ENCODE results near the gene MPP7.
"Not testable (repeated sequence)": the region's sequence is repeated elsewhere in the genome, so short reads cannot be mapped to it uniquely, and the experiment has no call there.

Gene MPP7

DNA sequence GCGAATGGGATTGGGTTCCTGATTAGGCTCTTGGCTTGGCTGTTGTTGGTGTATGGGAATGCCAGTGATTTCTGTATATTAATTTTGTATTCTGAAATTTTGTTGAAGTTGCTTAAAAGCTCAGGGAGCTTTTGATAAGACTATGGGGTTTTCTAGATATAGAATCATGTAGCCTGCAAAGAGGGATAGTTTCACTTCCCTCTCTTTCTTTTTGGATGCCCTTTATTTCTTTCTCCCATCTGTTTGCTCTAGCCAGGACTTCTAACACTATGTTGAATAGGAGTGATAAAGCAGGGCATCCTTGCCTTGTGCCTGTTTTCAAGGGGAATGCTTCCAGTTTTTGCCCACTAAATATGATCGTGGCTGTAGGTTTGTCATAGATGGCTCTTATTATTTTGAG, 40.4 kb upstream of the MPP7 start:
- no peaks in the 10 kb centered on the region for H3K9me3 ChIP-seq (ENCODE audit: insufficient read depth, low read length)
- no peaks in the 10 kb centered on the region for H3K27me3 ChIP-seq (ENCODE audit: low read length)
- no peaks in the 10 kb centered on the region for H3K9me2 ChIP-seq (replicated peaks; ENCODE audit: insufficient read depth, low read length)
- H3K4me3 ChIP-seq (ENCODE audit: insufficient read depth, low read length, poor library complexity, severe bottlenecking), result no peak overlapping the region
- H3K4me2 ChIP-seq (ENCODE audit: low read depth, low read length, poor library complexity, severe bottlenecking), result no peak overlapping the region
- H4K20me1 ChIP-seq (ENCODE audit: low read depth, low read length), result no peaks in the 10 kb centered on the region
- H3K27ac ChIP-seq (ENCODE audit: low read depth, low read length), result no peak overlapping the region
- no peak overlapping the region for H2AFZ ChIP-seq (ENCODE audit: low read depth, low read length, severe bottlenecking)
- H3K79me2 ChIP-seq (ENCODE audit: insufficient read depth, low read length), result no peaks in the 10 kb centered on the region
- H3K9ac ChIP-seq (ENCODE audit: low read length), result no peak overlapping the region
- TF ChIP-seq, protein P1, sequence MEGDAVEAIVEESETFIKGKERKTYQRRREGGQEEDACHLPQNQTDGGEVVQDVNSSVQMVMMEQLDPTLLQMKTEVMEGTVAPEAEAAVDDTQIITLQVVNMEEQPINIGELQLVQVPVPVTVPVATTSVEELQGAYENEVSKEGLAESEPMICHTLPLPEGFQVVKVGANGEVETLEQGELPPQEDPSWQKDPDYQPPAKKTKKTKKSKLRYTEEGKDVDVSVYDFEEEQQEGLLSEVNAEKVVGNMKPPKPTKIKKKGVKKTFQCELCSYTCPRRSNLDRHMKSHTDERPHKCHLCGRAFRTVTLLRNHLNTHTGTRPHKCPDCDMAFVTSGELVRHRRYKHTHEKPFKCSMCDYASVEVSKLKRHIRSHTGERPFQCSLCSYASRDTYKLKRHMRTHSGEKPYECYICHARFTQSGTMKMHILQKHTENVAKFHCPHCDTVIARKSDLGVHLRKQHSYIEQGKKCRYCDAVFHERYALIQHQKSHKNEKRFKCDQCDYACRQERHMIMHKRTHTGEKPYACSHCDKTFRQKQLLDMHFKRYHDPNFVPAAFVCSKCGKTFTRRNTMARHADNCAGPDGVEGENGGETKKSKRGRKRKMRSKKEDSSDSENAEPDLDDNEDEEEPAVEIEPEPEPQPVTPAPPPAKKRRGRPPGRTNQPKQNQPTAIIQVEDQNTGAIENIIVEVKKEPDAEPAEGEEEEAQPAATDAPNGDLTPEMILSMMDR (IDR thresholded peaks at IDR 0.05; ENCODE audit: insufficient read depth, low read length, poor library complexity, severe bottlenecking), result no peak
- TF ChIP-seq EZH2phosphoT487 (conservative IDR thresholded peaks at IDR 0.05; ENCODE audit: low read length), result no peak
- no peaks in the 10 kb centered on the region for H3F3A ChIP-seq (ENCODE audit: insufficient read depth)
- no peaks in the 10 kb centered on the region for H3K36me3 ChIP-seq (ENCODE audit: low read length)

- not testable (repeated sequence) for H2AFZ ChIP-seq (ENCODE audit: low read depth, low read length, severe bottlenecking); H3K36me3 ChIP-seq (ENCODE audit: low read length); H3K27me3 ChIP-seq (ENCODE audit: low read length); H3K4me2 ChIP-seq (ENCODE audit: low read depth, low read length, poor library complexity, severe bottlenecking); H3K9me2 ChIP-seq (replicated peaks; ENCODE audit: insufficient read depth, low read length); H3K9me3 ChIP-seq (ENCODE audit: insufficient read depth, low read length); H4K20me1 ChIP-seq (ENCODE audit: low read depth, low read length); H3K79me2 ChIP-seq (ENCODE audit: insufficient read depth, low read length); H3K27ac ChIP-seq (ENCODE audit: low read depth, low read length); H3F3A ChIP-seq (ENCODE audit: insufficient read depth); H3K9ac ChIP-seq (ENCODE audit: low read length); H3K4me3 ChIP-seq (ENCODE audit: insufficient read depth, low read length, poor library complexity, severe bottlenecking)
These were observed 38.8 kb upstream of the MPP7 start for GRCh38 chr10:28341679-28342078.

DNA sequence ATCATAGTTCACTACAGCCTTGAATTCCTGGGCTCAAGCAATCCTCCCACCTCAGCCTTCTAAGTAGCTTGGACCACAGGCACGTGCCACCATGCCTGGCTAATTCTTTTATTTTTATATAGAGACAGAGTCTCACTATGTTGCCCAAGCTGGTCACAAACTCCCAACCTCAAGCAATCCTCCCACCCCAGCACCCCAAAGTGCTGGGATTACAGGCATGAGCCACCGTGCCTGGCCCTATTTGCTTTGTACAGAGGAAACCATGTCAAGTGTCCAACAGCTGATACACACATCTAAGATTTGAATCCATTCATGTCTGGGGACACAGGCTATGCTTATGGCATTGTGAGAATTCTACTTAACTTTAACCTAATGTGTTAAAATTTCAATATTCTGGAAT, 29.9 kb upstream of the MPP7 start:
- Histone ChIP-seq H3K9me3 (ENCODE audit: insufficient read depth, low read length) (no peaks in the 10 kb centered on the region), H3K27ac (ENCODE audit: low read depth, low read length) (no peak overlapping the region)

GRCh38 chr10:28331841-28332240, 29.0 kb upstream of the MPP7 start:
- no peaks in the 10 kb centered on the region for H3K36me3 ChIP-seq (ENCODE audit: low read length)
- no peak overlapping the region for H3K4me3 ChIP-seq (ENCODE audit: insufficient read depth, low read length, poor library complexity, severe bottlenecking)
- H2AFZ ChIP-seq (ENCODE audit: low read depth, low read length, severe bottlenecking), result no peak overlapping the region
- H3K4me2 ChIP-seq (ENCODE audit: low read depth, low read length, poor library complexity, severe bottlenecking), result no peak overlapping the region
- peaks cover 5% of the 10 kb centered on the region for H3F3A ChIP-seq (ENCODE audit: insufficient read depth)
- H3K9ac ChIP-seq (ENCODE audit: low read length), result no peak overlapping the region
- no peaks in the 10 kb centered on the region for H3K9me3 ChIP-seq (ENCODE audit: insufficient read depth, low read length)
- no peaks in the 10 kb centered on the region for H3K9me2 ChIP-seq (replicated peaks; ENCODE audit: insufficient read depth, low read length)
- H3K27me3 ChIP-seq (ENCODE audit: low read length), result no peaks in the 10 kb centered on the region
- TF ChIP-seq, protein P1 (IDR thresholded peaks at IDR 0.05; ENCODE audit: insufficient read depth, low read length, poor library complexity, severe bottlenecking), result no peak
- no peak for TF ChIP-seq EZH2phosphoT487 (conservative IDR thresholded peaks at IDR 0.05; ENCODE audit: low read length)
- no peaks in the 10 kb centered on the region for H4K20me1 ChIP-seq (ENCODE audit: low read depth, low read length)
- no peaks in the 10 kb centered on the region for H3K79me2 ChIP-seq (ENCODE audit: insufficient read depth, low read length)
- H3K27ac ChIP-seq (ENCODE audit: low read depth, low read length), result no peak overlapping the region

More for the DNA sequence above, 29.9 kb upstream of the MPP7 start:
- H3K4me3 ChIP-seq (ENCODE audit: insufficient read depth, low read length, poor library complexity, severe bottlenecking), result no peak overlapping the region
- H3K36me3 ChIP-seq (ENCODE audit: low read length), result no peaks in the 10 kb centered on the region
- H3K27me3 ChIP-seq (ENCODE audit: low read length), result no peaks in the 10 kb centered on the region
- TF ChIP-seq, protein P1 (IDR thresholded peaks at IDR 0.05; ENCODE audit: insufficient read depth, low read length, poor library complexity, severe bottlenecking), result no peak
- TF ChIP-seq EZH2phosphoT487 (conservative IDR thresholded peaks at IDR 0.05; ENCODE audit: low read length), result no peak
- no peaks in the 10 kb centered on the region for H4K20me1 ChIP-seq (ENCODE audit: low read depth, low read length)
- H3K4me2 ChIP-seq (ENCODE audit: low read depth, low read length, poor library complexity, severe bottlenecking), result no peak overlapping the region
- H3K9ac ChIP-seq (ENCODE audit: low read length), result no peak overlapping the region
- no peak overlapping the region for H2AFZ ChIP-seq (ENCODE audit: low read depth, low read length, severe bottlenecking)
- H3K79me2 ChIP-seq (ENCODE audit: insufficient read depth, low read length), result no peaks in the 10 kb centered on the region
- H3K9me2 ChIP-seq (replicated peaks; ENCODE audit: insufficient read depth, low read length), result no peaks in the 10 kb centered on the region
- H3F3A ChIP-seq (ENCODE audit: insufficient read depth), result peaks cover 5% of the 10 kb centered on the region

Measured in SU-DHL-6 (cell line).